Measurements from ENCODE around the gene PLCG2.

GRCh38 chr16:82010649-82011048 lies 231.6 kb downstream of the PLCG2 start:
- TF ChIP-seq POLR2AphosphoS5 (IDR thresholded peaks at IDR 0.05; ENCODE audit: borderline replicate concordance, low read depth, low read length) (no peak), EZH2 (IDR thresholded peaks at IDR 0.05) (no peak)

All from SK-N-MC (cell line).